ENCODE results near the gene INPP5K.

DNA sequence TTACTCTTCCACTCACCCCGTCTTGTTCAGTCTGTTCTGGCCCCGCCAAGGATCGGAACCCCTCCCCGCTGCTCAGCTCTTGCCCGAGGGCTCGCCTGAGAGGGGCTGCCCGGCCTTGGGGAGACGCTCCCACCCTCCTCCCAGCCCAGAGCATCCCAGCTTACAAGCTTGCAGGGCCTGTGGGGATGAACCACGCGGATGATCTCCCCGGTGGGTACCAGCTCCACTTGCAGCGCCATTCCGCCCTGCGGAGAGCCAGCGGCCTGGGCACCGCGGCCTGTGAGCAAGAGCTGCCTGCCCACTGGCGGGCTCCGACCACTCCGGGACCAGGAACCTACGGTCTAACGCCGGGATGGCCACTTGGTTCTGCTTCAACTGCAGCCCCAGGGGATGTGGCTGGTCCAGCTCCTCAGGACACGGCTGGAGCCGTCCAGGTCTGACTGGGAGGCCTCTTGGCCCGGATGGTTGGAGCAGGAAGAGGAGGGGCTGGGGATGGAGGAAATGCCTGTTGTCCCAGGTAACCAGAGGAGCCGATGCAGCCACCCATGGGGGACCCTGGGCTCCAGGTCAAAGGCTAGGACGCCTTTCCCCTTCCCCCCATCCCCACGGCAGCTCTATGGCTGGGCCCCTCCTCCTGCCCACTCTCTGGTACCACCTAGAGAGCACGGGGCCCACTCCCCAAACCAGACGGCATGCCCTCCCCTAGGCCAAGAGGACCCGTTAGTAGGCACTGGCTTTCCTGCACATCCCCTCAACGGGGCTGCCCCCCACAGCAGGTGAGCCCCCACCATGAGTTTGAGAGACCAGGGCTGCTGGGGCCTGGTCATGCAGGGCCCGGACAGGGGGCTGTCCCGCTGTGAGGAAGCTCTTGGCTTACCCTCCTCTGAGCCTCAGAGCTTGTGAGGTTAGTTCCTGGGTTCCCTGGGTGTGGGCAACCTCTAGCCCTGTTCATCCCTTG is 23.9 kb downstream of the INPP5K start, which contains the start of gene MYO1C:
- TF ChIP-seq, protein P1, sequence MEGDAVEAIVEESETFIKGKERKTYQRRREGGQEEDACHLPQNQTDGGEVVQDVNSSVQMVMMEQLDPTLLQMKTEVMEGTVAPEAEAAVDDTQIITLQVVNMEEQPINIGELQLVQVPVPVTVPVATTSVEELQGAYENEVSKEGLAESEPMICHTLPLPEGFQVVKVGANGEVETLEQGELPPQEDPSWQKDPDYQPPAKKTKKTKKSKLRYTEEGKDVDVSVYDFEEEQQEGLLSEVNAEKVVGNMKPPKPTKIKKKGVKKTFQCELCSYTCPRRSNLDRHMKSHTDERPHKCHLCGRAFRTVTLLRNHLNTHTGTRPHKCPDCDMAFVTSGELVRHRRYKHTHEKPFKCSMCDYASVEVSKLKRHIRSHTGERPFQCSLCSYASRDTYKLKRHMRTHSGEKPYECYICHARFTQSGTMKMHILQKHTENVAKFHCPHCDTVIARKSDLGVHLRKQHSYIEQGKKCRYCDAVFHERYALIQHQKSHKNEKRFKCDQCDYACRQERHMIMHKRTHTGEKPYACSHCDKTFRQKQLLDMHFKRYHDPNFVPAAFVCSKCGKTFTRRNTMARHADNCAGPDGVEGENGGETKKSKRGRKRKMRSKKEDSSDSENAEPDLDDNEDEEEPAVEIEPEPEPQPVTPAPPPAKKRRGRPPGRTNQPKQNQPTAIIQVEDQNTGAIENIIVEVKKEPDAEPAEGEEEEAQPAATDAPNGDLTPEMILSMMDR (IDR thresholded peaks at IDR 0.05; ENCODE audit: poor library complexity, severe bottlenecking): no peak
- TF ChIP-seq POLR2AphosphoS5 (IDR thresholded peaks at IDR 0.05): no peak
- TF ChIP-seq EZH2 (IDR thresholded peaks at IDR 0.05; ENCODE audit: borderline replicate concordance, insufficient read depth, low read length, poor library complexity, severe bottlenecking): no peak

Data from neural cell (in vitro differentiated cells).